SK-N-MC (cell line): ENCODE data around the gene RNU1-2.
"Not testable (repeated sequence)": the region's sequence is repeated elsewhere in the genome, so short reads cannot be mapped to it uniquely, and the experiment has no call there.

ENCODE experiments used
- DNase-seq: peaks from one replicate; pipeline ENCODE4 v3.0.0-alpha.2; 2011; ENCODE audit warnings: low read depth, low spot score
- H3K27ac ChIP-seq: fragments of 200-600 bp; sonication (generic); 2 replicates; pipeline ENCODE4 v1.5.1; 2016; ENCODE audit warnings: mixed run types
- H3K36me3 ChIP-seq: fragments of 200-600 bp; sonication (generic); 2 replicates; pipeline ENCODE4 v1.6.1; 2017; ENCODE audit warnings: antibody characterized with exemption, low read length, mixed read lengths; ENCODE audit not compliant: insufficient read depth
- H3K4me3 ChIP-seq: fragments of 200-600 bp; sonication (generic); 2 replicates; pipeline ENCODE4 v1.5.1; 2016
- H3K9ac ChIP-seq: fragments of 200-600 bp; sonication (generic); 2 replicates; pipeline ENCODE4 v1.8.0; 2017; ENCODE audit warnings: mixed run types, mixed read lengths; ENCODE audit not compliant: insufficient read length
- H3K9me3 ChIP-seq: fragments of 200-600 bp; sonication (generic); 2 replicates; pipeline ENCODE4 v1.6.1; 2017; ENCODE audit warnings: low read depth, mild to moderate bottlenecking, antibody characterized with exemption, low read length, moderate library complexity, mixed read lengths
- EZH2 ChIP-seq: fragments of 200-600 bp; sonication (generic); IDR thresholded peaks from one replicate; pipeline ENCODE4 v1.6.1; 2017; ENCODE audit warnings: antibody characterized with exemption
- FOXP2 ChIP-seq: optimal IDR thresholded peaks from 2 replicates; pipeline ENCODE3; 2011; ENCODE audit warnings: mild to moderate bottlenecking, moderate library complexity; ENCODE audit not compliant: insufficient read depth; ENCODE audit errors: extremely low read length, control extremely low read depth
- POLR2AphosphoS5 ChIP-seq: IDR thresholded peaks from 2 replicates; pipeline ENCODE4 v1.6.1; 2012; ENCODE audit warnings: mild to moderate bottlenecking, low read depth, low read length, borderline replicate concordance

Gene RNU1-2

DNA sequence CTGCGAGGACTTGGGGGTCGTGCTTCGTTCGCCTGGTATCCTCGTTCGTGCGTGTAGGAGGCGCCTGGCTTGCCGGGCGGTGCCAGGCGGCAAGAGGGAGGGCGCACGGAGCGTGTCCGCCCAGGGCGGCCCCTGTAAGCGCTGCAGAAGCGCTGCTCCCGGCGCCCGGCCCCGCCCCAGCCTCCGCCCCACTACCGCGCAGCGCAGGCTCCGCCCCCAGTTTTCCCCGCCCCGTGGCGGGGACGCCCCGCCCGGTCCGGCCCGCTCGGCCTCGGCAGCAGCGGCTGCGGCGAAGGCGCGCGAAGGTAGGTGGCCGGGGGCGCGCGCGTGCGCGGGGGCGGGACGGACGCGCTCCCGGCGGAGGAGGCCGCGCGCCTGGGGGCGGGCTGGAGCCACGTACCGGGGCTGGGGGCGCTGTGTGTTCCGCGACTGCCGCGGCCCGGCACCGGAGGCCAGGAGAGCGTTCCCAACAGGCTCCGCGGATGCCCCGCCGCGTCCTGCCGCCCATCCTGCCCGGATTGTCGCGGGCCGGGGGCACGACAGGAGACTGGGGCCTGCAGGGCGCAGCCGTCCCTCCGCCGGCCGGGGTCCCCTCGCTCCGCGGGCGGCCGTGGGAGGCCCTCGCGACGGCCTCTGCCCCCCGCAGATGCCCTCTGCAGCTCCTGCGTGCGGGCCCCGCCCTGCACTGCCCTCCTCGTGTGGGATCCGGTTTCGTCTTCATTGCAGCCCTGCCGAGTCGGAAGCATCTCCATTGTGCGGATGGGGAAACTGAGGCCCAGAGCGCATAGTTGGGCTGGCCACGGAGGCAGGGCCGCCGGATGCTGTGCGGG is 18.3 kb downstream of the RNU1-2 start:
- Histone ChIP-seq H3K27ac (no peak overlapping the region), H3K9me3 (no peaks in the 10 kb centered on the region), H3K36me3 (no peaks in the 10 kb centered on the region), H3K4me3 (peak overlapping the region; percentile 79), H3K9ac (peak overlapping the region; percentile 83)
- TF ChIP-seq EZH2 (no peak), FOXP2 (peak; percentile 45), POLR2AphosphoS5 (peak; percentile 67)
- no peak for DNase-seq

DNA sequence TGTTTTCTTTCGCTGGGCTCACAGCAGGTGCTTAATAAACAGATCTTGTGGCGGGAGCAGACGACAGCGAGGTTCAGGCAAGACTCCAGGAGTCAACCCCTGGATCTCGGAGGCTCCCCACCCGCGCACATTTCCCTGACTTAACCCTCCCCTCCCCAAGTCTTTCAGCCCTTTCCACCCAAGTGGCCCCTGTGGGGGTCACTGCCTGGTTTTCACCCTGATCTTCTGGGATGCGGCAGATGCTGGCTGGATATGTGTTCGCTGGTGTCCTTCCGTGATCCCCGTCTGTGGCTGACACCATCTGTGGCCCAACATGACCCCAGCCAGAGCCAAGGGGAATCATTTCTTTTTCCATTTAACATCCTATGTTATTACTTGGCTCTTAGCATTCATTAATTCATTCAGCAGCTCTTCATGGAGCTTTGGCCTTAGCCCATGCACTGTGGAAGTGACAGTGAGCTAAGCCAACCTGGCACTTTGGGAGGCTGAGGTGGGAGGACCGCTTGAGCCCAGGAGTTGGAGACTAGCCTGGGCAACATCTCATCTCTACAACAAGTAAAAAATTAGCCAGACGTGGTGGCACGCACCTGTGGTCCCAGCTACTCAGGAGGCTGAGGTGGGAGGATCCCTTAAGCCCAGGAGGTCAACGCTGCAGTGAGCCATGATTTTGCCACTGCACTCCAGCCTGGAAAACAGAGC is 19.3 kb downstream of the RNU1-2 start:
- not testable (repeated sequence) for H3K27ac ChIP-seq, H3K9ac ChIP-seq, H3K9me3 ChIP-seq, DNase-seq, H3K36me3 ChIP-seq
- 0 out of 2 replicates have a peak, but pooled peaks have one; percentile 27 for TF ChIP-seq POLR2AphosphoS5
- peak overlapping the region; percentile 79 for H3K4me3 ChIP-seq

DNA sequence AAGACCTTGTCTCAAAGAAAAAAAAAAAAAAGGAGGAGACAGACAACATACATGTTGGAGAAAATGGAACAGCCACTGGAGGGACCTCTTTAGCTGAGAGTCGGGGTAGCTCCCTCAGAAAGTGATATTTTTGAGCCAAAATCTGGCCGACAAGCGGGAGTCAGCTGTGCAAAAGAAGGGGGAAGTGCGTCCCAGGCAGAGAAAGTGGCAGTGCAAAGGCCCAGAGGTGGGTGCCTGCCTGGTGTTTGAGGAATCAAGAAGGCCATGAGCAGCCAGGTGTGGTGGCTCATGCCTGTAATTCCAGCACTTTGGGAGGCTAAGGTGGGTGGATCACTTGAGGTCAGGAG is 19.8 kb downstream of the RNU1-2 start:
- Histone ChIP-seq H3K4me3 (no peak overlapping the region), H3K9me3 (no peaks in the 10 kb centered on the region), H3K36me3 (no peaks in the 10 kb centered on the region), H3K9ac (no peak overlapping the region), H3K27ac (no peak overlapping the region)
- DNase-seq: no peak
- no peak for TF ChIP-seq FOXP2

DNA sequence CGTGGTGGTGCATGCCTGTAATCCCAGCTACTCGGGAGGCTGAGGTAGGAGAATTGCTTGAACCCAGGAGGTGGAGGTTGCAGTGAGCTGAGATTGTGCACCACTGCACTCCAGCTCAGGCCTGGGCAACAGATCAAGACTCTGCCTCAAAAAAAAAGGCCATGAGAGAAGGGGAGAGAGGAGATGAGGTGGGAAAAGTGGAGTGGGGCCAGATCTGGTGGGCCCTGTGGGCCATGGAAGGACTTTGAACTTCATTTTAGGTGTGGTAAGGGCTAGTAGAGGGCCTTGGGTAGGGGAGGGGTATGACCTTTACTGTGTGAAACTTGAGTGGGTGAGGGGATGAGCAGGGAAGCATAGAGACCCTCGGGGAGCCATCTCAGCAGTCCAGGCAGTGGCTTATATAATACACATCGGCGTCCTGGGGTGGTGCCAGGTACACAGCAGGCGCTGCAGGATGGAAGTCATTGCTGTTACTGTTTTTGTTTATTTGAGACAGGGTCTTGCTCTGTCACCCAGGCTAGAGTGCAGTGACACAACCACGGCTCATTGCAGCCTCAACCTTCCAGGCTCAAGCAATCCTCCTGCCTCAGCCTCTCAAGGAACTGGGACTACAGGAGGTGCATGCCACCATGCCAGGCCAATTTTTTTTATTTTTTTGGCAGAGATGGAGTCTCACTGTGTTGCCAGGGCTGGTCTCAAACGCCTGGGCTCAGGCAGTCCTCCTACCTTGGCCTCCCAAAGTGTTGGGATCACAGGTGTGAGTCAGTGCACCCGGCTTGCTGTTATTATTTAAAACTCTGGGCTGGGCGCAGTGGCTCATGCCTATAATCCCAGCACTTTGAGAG is 20.5 kb downstream of the RNU1-2 start:
- H3K36me3 ChIP-seq, DNase-seq, H3K9ac ChIP-seq, H3K4me3 ChIP-seq, H3K9me3 ChIP-seq, H3K27ac ChIP-seq: not testable (repeated sequence)

DNA sequence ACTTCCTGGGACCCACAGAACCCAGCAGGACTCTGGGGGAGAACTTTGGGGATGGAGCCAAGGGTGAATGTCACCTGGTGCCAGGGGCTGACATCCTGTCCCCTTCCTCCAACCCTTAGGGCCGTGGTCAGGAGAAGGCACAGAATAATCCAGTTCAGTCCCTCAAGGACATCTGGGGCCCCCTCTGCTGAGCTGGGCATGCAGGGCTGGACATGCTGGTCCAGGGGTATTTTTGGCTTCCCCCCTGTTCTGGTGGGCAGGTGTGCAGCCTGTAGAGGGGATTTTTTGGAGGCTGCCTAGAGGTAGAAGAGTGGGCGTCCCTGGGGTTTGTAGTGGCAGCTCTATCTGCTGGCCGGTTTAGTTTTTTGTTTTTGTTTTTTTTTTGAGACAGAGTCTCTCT is 22.6 kb downstream of the RNU1-2 start:
- Histone ChIP-seq H3K9ac (no peak overlapping the region), H3K9me3 (no peaks in the 10 kb centered on the region), H3K4me3 (no peak overlapping the region), H3K27ac (no peak overlapping the region), H3K36me3 (no peaks in the 10 kb centered on the region)
- no peak for DNase-seq
- TF ChIP-seq POLR2AphosphoS5 (no peak), EZH2 (no peak), FOXP2 (no peak)

- not testable (repeated sequence) for H3K27ac ChIP-seq, DNase-seq
These were observed 23.3 kb downstream of the RNU1-2 start for GRCh38 chr1:16918936-16919665.

GRCh38 chr1:16920951-16921350 is 25.2 kb downstream of the RNU1-2 start:
- Histone ChIP-seq H3K4me3 (no peak overlapping the region), H3K36me3 (no peaks in the 10 kb centered on the region), H3K27ac (no peak overlapping the region), H3K9me3 (no peaks in the 10 kb centered on the region), H3K9ac (no peak overlapping the region)
- TF ChIP-seq EZH2 (no peak), POLR2AphosphoS5 (no peak), FOXP2 (no peak)
- DNase-seq: no peak

More at GRCh38 chr1:16918936-16919665, 23.3 kb downstream of the RNU1-2 start:
- not testable (repeated sequence) for H3K36me3 ChIP-seq, H3K9ac ChIP-seq, H3K9me3 ChIP-seq, H3K4me3 ChIP-seq
